ENCODE results near the gene FKBP1B. TPM values are rescaled to one million over a fixed set of nuclear protein-coding genes. Genes with fewer than 3 reads are reported as not detected.

FKBP1B gene
- polyA plus RNA-seq, 1 of the 3 experiments (the other 2 are of a cell fraction): 69.7 TPM

DNA sequence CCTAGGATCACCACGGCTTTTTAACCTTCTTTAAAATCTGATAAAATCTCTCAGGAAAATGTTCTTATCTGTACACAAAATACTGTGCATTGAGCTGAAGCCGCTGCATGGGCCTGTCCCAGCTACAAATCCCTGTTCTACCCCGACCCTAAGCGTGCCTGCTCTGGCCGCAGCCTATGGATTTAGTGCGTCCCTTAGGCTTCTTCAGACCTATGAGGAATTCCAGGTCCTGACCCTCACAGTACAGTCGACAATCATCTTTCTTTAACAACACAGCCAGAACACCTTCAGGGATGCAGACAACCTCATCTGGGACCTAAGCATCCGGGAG, 1.9 kb upstream of the FKBP1B start:
- Histone ChIP-seq H3K36me3 (replicated peaks in 1 of 2; ENCODE audit: control insufficient read depth in 1 of 2, insufficient read depth in 2 of 2, low read length in 1 of 2) (no peaks in the 10 kb centered on the region), H3K4me2 (peak overlapping the region; percentile 31; the same call in 1 of the 2 replicates), H4K20me1 (ENCODE audit: insufficient read depth) (no peaks in the 10 kb centered on the region), H3K27me3 (ENCODE audit: insufficient read depth) (no peaks in the 10 kb centered on the region), H3K4me1 (ENCODE audit: control insufficient read depth in 1 of 2, insufficient read depth in 2 of 2, low read depth in 1 of 2, low read length in 1 of 2) (peaks cover 3 to 16% of the 10 kb centered on the region in 2 experiments; a peak in 2 of 4 replicates), H2AFZ (ENCODE audit: low read depth) (peak overlapping the region; percentile 90), H3F3A (replicated peaks; ENCODE audit: insufficient read depth) (peaks cover 15% of the 10 kb centered on the region), H3K9ac (no peak overlapping the region), H3K9me3 (no peaks in the 10 kb centered on the region), H3K27ac (ENCODE audit: low read depth in 2 of 2, low read length in 1 of 2) (peak overlapping the region in 1 of 2 experiments; percentile 70; a peak in 2 of 4 replicates), H3K9me2 (no peaks in the 10 kb centered on the region), H3K79me2 (ENCODE audit: insufficient read depth) (peaks cover 45% of the 10 kb centered on the region), H3K4me3 (ENCODE audit: low read depth in 2 of 2, low read length in 1 of 2) (peak overlapping the region in 1 of 2 experiments; percentile 13; a peak in 2 of 4 replicates)
- peak; percentile 17 for DNase-seq
- WGBS (ENCODE audit: low lambda C conversion rate): 47% methylated on average over 8 of the region's 8 CpGs
- ChIA-PET POLR2A (interaction anchor here (0.6 to 1.7 kb wide), 10 partner anchors 11 to 223 kb away, joined by 3 to 16 read pairs (median 4); partner anchors contain the start of genes ATAD2B, SF3B6, TP53I3 and UBXN2A), CTCF (interaction anchor here (0.8 to 5.1 kb wide), 5 partner anchors 13 to 223 kb away, joined by 3 to 38 read pairs (median 6); partner anchors contain the start of genes ATAD2B and TP53I3)
- no peak for TF ChIP-seq TCF12 (IDR thresholded peaks at IDR 0.05)

DNA sequence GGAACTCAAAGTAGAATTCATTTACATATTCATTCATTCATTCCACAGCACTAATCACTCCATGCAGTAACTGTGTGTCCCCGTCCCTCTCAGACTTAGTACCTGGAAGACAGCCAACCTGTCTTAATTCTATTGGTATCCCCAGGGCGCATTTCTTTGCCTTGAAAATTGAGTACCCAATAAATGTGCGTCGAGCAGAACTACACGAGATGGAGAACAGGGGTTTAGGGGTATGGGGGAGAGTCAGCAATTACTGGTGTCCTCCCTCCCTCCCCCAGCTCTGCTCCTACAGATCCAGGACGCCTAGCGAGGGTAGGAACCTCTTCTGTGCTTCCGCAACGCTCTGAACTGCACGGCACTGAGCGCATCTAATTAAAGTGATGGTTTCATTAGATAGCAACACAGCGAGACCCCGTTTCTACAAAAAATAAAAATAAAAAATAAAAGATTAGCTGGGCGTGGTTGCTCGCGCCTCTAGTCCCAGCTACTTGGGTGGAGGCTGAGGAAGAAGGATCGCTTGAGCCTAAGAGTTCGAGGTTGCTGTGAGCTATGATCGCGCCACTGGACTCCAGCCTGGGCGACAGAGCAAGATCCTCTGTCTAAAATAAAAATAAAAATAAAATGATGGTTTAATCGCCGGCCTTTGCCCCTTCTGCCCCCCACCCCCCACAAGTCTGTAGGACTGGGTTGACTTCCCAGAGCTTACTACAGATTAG, 614 bp upstream of the FKBP1B start:
- Histone ChIP-seq H3K36me3 (replicated peaks in 1 of 2; ENCODE audit: control insufficient read depth in 1 of 2, insufficient read depth in 2 of 2, low read length in 1 of 2) (no peaks in the 10 kb centered on the region), H3K4me2 (peak overlapping the region; percentile 92), H3K27ac (ENCODE audit: low read depth in 2 of 2, low read length in 1 of 2) (peak overlapping the region in 1 of 2 experiments; percentile 29; a peak in 1 of 4 replicates), H4K20me1 (ENCODE audit: insufficient read depth) (no peaks in the 10 kb centered on the region), H3K9me2 (no peaks in the 10 kb centered on the region), H3K4me1 (ENCODE audit: control insufficient read depth in 1 of 2, insufficient read depth in 2 of 2, low read depth in 1 of 2, low read length in 1 of 2) (peaks cover 3 to 18% of the 10 kb centered on the region in 2 experiments; a peak in 2 of 4 replicates), H3F3A (replicated peaks; ENCODE audit: insufficient read depth) (peaks cover 15% of the 10 kb centered on the region), H2AFZ (ENCODE audit: low read depth) (peak overlapping the region; percentile 94), H3K27me3 (ENCODE audit: insufficient read depth) (no peaks in the 10 kb centered on the region), H3K79me2 (ENCODE audit: insufficient read depth) (peaks cover 32% of the 10 kb centered on the region), H3K9me3 (no peaks in the 10 kb centered on the region), H3K9ac (peak overlapping the region; percentile 65), H3K4me3 (ENCODE audit: low read depth in 2 of 2, low read length in 1 of 2) (peak overlapping the region; percentile 77 to 80)
- peak; percentile 36 for DNase-seq
- TF ChIP-seq, protein P1, sequence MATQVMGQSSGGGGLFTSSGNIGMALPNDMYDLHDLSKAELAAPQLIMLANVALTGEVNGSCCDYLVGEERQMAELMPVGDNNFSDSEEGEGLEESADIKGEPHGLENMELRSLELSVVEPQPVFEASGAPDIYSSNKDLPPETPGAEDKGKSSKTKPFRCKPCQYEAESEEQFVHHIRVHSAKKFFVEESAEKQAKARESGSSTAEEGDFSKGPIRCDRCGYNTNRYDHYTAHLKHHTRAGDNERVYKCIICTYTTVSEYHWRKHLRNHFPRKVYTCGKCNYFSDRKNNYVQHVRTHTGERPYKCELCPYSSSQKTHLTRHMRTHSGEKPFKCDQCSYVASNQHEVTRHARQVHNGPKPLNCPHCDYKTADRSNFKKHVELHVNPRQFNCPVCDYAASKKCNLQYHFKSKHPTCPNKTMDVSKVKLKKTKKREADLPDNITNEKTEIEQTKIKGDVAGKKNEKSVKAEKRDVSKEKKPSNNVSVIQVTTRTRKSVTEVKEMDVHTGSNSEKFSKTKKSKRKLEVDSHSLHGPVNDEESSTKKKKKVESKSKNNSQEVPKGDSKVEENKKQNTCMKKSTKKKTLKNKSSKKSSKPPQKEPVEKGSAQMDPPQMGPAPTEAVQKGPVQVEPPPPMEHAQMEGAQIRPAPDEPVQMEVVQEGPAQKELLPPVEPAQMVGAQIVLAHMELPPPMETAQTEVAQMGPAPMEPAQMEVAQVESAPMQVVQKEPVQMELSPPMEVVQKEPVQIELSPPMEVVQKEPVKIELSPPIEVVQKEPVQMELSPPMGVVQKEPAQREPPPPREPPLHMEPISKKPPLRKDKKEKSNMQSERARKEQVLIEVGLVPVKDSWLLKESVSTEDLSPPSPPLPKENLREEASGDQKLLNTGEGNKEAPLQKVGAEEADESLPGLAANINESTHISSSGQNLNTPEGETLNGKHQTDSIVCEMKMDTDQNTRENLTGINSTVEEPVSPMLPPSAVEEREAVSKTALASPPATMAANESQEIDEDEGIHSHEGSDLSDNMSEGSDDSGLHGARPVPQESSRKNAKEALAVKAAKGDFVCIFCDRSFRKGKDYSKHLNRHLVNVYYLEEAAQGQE (IDR thresholded peaks at IDR 0.05; ENCODE audit: low read depth, low read length): 0 out of 2 replicates have a peak, but pooled peaks have one; percentile 8
- TF ChIP-seq NFIC (IDR thresholded peaks at IDR 0.05; ENCODE audit: borderline replicate concordance) (0 out of 2 replicates have a peak, but pooled peaks have one; percentile 12), SMC3 (IDR thresholded peaks at IDR 0.05; ENCODE audit: low read depth, low read length) (no peak), RCOR1 (IDR thresholded peaks at IDR 0.05; ENCODE audit: low read length) (no peak)
- ChIA-PET CTCF (interaction anchor here (1.2 to 5.1 kb wide), 4 partner anchors 12 to 122 kb away, joined by 5 to 43 read pairs (median 30); partner anchors contain the start of genes ATAD2B, SF3B6 and TP53I3), POLR2A (interaction anchor here (2.4 kb wide), 1 partner anchor 27 kb away, joined by 16 read pairs; the partner anchor contains the start of gene SF3B6)
- 8% methylated on average over 23 of the region's 23 CpGs for WGBS (ENCODE audit: low lambda C conversion rate)
